GM19099 (cell line): ENCODE results near the gene ZNF641.

Experiments
- POLR2A ChIP-seq: IDR thresholded peaks from 3 replicates; pipeline ENCODE4 v1.6.1; 2011; ENCODE audit warnings: low read depth; ENCODE audit not compliant: insufficient read length; ENCODE audit errors: extremely low read depth

The ZNF641 gene

DNA sequence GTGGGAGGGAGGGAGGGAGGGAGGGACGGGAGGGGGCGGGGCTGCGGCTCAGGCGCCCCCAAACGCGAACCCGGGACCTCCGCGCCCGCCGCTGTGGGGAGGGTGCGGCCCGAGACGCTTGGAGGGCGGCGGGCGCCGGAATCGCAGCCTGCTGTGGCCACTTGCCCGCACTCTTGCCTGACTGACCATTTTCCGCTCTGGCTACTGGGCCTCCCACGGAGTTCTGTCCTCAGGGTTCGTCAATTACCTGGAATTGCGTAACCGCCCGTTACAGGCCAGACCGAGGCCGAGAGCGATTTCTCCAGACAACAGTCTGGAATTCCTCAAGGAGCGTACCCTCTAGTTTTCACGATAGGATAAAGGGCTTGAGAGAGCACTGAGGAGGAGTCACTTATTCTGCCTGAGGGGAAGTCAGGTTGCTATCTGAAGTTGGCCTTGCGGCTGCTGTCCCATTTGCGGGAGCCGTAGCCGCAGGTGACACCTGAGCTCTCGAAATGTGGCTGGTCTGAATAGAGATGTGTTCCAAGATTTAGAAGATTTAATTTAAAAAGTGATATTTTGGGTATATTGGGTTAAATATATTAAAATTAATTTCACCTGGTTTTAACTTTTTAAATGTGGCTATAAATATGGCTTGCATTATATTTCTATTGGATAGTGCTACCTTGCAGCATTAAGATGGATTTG is 446 bp upstream of the ZNF641 start:
- TF ChIP-seq POLR2A = peak; percentile 8

DNA sequence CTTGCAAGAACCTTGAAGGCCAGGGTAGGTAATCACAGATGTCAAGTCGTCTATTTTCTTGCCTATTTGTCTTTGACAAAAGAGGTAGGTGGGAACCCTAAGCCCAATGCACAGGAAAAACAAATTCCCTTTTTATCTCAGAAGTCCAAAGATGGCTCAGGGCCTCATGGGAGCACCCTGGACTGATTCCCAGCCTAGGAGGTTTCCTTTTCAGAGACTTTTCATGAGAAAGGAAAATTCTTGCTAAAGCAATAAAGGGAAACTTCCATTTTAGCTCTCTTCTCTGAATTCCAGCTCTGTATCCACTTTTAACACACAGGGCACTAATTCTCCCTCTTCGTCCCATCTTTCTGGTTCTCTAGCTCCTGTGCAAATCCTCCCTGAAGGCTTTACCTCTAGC is 1.2 kb downstream of the ZNF641 start:
- no peak for TF ChIP-seq POLR2A

DNA sequence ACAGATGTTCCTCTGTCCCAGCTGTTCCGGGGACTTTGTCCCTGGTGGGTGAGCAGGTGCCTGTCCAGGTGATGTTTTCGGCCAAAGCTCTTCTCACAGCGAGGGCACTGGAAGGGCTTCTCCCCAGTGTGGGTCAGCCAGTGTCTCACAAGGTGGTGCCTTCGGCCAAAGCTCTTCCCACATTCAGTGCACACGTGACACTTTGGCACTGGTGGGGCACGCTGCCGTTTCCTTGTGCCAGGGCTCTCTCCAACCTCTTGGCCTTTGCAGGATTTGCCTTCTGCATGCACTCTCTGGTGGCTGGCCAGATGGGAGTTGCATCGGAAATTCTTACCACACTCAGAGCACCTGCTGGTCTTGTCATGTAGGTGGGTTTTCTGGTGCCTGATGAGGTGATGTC is 7.7 kb downstream of the ZNF641 start:
- TF ChIP-seq POLR2A = no peak

DNA sequence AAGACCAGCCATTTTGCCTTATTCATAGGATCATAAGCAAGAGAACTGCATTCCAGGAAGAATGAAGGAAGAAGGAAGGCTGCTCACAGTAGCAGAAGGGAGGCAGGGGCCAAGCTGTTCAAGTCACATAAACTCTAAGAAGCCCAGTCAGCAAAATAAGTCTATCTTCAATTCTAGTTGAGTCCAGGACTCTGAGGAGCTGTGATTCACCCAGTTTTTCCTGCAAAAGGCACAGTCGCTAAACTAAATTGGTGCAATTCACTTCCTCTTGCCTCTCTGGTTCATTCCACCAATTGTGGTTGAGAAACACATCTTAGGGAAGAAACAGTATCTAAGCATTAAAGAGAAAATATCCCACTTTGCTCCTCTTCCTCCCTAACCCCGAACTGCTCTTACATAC is 9.8 kb downstream of the ZNF641 start:
- no peak for TF ChIP-seq POLR2A

DNA sequence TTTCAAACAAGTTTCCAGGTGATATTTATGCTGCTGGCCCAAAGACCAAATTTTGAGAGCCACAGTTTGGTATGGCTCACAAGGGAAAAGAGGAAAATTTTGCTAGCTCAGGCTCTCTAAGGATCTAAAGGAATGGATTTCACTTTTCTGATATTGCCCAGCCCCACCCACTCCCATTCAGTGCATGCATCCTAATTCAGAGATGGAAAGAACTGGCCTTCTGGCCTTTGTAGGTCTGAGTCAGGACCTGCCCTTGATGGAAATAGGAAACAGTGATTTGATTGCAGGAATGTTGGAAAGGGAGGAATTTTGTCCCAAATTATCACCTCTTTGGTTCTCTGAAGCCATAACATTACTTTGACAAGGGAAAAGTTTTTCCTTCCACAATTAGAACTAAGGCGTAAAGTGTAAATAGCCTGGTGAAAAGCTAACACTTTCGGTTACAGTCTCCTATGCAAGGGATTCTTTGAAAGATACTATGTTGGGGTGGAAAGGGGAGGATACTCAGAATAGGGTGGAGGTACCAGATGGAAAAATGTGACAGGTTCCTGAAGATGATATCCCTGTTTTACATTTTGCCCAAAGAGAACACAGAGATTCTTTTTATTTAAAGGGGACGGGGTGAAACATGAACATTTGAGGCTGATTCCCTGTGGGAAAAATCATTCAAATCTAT is 11.1 kb downstream of the ZNF641 start:
- TF ChIP-seq POLR2A = no peak

DNA sequence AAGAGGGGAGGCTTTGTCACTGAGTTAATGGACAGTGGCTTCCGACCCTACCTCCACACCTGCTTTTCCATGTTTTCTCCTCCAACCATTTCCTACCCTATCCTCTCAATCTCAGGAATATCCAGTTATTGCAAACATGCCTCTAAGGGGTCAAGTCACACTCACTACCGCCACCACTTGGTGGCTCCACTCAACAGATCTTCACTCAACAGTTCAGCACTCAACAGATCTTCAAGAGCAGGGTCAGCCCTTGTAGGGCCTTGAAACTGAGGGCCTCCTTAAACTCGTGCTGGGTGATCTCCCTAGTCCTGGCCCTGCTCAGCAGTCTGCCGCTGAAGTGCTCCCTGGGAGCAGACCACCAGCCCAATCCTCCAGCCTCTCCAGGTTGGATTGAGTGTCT is 14.2 kb downstream of the ZNF641 start:
- no peak for TF ChIP-seq POLR2A

DNA sequence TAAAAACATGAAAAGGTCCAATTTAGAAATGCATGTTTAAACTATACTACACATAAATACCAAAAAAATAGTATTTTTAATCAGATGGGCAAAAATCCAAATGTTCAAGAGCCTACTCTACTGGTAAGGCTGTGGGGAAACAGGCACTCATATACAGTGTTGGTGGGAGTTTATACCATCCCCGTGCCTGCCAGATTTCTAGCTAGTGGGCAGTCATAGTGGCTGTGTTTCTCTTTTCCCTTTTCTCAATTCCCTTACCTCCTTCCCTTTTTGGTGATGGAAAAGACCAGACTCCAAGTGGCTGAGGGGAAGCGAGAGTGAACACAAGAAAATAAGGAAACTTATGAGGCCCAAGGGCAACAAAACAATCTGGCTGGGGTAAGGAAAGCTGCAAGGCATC is 14.7 kb downstream of the ZNF641 start:
- TF ChIP-seq POLR2A = no peak

DNA sequence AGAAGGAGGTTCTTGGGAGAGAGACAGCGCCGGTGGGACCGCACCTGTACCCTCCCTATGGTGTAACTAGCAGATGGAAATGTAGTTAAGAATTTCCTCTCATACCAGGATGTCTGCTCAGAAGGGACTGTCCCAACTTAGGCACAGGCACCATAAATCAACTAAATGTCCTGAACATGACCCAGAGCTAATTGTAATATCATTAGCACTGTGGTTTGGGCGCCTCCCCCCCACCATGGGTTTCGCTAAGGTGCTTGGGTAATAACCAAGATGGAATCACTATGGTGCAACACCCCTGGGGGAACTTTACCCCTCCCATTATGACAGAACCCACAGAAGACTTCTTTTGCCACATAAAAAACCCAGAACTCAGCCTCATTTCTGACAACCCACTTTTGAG is 15.9 kb downstream of the ZNF641 start:
- TF ChIP-seq POLR2A = no peak

DNA sequence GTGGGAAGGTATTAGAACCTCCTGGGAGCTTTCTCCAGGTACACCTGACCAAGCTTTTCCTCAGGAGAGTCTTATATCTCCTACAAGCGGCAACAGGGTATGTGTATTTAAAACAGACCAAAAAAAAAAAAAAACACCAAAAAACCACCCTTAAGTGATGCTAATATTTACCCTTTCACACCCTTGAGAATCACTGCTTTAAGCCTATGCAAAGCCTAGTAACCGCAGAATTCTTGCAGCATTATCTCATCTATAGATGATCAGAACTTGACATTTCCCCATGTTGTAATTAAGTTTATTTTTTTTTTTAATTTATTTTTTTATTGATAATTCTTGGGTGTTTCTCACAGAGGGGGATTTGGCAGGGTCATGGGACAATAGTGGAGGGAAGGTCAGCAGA is 19.3 kb downstream of the ZNF641 start:
- TF ChIP-seq POLR2A = no peak

DNA sequence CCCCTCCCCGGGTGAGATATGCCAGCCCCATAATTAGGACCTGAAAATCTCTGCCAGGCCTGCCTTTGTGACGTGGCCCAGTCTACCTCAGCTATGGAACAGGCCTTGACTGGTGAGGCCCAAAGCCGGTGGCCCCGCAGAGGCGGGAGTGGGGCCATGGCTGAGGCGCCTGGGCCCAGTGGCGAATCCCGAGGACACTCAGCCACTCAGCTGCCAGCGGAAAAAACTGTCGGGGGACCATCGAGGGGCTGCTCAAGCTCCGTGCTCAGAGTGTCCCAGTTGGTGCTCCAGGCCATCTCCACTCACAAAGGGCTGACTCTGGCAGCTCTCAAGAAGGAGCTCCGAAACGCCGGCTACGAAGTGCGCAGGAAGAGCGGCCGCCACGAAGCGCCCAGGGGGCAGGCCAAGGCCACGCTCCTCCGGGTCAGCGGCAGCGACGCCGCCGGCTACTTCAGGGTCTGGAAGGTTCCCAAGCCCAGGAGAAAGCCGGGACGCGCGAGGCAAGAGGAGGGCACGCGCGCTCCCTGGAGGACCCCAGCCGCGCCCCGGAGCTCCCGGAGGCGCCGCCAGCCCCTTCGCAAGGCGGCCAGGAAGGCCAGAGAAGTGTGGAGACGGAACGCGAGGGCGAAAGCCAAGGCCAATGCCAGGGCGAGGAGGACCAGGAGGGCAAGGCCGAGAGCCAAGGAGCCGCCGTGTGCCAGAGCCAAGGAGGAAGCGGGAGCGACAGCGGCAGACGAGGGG is 21.4 kb downstream of the ZNF641 start:
- no peak for TF ChIP-seq POLR2A

DNA sequence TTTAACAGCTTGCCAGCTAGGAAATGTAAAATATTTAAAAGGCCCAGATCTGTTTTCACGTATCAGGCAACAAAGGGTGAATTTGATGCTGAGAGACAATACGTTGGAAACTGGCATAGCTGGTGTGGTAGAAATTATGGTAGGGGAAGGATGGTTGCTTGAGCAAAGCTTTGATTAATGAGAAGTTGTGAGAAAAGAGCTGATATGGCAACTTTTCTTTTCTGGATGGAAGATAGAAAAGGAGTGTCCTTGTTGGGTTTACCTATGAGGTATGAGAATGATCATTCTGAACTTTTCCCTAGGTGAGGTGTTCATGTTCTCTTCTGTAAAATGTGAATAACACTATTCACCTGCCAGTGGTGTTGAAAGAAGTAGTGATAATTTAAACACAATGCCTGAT is 34.2 kb downstream of the ZNF641 start:
- TF ChIP-seq POLR2A = no peak

DNA sequence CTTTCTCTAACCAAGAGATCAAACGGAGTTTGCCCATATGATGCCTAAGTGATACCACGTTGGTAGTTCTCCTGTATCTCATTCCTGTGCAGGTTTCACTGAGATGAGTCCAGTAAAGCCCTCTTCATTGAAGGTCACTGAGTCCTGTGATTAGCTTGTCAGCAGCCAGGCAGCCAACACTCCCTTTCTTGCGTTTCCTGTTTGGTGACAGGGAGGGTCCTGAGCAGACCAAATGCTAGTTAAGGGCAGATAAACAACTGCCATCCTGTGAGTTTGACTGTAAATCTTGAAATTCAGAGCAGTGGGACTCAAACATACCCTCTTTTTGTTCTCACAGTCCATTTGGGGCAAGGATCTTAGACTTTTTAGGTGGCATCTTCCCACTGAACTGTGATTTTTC is 39.4 kb downstream of the ZNF641 start:
- no peak for TF ChIP-seq POLR2A

DNA sequence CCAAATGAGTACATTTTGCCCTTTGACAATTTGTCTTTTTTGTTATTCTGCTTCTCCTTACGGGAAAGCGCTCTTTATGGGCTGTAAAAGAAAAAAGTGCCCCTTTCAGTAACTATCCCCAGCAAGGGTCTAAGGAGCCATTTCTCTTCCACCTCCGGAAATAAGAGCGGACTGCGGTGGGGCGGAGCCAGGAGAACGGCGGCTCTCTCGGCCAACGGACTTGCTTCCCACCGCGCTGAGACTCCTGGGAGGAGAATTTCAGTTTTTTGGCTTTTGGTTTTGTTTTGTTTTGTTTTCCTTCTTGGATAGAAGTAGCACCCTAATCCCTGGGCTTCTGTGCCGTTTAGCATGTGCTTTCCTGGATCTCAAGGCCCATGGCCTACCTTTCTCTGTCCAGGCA is 43.5 kb downstream of the ZNF641 start:
- TF ChIP-seq POLR2A = no peak

DNA sequence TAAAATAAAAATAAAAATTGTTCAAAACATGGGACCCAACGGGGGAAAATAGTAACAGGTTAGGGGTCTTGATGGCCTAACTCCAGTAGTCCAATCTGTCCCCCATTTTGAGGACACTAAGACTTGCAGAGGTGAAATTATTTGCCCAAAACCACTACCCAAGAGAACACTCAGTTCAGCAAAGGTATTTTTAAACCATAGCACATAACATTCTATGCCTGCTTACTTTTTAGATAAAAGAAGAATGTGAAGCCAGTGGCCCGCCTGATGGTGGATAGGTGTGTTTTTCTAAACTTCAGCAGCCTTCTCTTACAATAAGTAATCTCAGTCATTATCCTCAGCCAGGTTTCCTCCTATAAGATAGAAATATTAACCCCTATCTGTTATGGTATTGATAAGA is 45.5 kb downstream of the ZNF641 start:
- TF ChIP-seq POLR2A = no peak

DNA sequence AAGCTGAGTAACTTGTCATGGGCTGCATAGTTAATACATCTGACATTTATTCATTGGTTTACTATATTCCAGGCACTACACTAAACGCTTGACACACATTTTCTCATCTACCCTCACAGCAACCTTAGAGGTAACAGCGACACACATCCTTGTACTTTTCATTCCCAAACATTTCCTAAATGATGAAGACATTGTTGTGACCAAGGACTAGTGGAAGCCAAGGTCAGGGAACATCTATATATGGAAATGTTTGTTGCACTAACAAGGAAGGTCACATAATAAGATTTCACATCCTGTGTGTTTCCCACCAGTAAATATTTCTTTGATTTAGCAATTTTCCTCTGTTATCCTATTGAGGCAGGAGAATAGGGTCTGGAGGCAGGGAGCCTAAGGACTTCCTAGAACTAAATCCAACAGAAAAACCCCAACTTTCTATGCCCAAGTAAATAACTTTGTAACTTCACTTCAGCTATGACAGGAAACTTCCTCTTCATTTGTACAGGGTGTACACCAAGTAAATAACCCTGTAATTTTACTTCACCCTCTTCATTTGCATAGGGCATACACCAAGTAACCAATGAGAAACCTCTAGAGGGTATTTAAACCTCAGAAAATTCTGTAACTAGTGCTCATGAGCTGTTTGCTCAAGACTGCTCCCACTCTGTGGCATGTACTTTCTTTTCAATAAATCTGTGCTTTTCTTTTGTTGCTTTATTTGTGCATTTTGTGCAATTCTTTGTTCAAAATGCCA is 48.4 kb downstream of the ZNF641 start:
- no peak for TF ChIP-seq POLR2A
